Amniotic epithelial cell (primary cell): ENCODE data around the gene MYO1A.
A peak's percentile ranks its signal among the peaks of the same experiment; 100 is the strongest.

Experiments used
- DNase-seq: peaks from one replicate; pipeline ENCODE4 v3.0.0-alpha.2; 2010; ENCODE audit warnings: low read depth

MYO1A gene

DNA sequence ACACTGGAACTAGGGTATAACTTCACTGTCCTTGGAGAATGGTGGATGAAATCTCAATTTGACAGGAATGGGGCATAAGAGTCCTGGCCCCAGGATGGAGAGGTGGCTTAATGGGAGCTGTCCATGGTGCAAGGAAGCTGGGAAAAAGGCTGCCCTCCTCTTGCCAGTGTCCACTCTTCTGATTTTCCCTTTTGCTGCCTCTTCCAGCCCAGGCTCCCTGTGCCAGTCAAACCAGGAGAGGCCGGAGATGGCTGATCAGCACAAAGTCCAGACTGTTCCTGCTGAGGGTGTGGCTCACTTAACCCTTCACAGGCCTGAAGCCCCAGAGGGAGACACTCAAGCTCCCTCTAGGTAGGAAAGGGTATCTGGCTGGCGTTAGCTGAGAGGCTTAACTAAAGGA is at the start of gene MYO1A:
MYO1A (minus strand) TSS at position 240 of the 400 bp plus-strand sequence. CDS start 1,806 bp downstream, outside the sequence.
- peak; percentile 19 for DNase-seq

DNA sequence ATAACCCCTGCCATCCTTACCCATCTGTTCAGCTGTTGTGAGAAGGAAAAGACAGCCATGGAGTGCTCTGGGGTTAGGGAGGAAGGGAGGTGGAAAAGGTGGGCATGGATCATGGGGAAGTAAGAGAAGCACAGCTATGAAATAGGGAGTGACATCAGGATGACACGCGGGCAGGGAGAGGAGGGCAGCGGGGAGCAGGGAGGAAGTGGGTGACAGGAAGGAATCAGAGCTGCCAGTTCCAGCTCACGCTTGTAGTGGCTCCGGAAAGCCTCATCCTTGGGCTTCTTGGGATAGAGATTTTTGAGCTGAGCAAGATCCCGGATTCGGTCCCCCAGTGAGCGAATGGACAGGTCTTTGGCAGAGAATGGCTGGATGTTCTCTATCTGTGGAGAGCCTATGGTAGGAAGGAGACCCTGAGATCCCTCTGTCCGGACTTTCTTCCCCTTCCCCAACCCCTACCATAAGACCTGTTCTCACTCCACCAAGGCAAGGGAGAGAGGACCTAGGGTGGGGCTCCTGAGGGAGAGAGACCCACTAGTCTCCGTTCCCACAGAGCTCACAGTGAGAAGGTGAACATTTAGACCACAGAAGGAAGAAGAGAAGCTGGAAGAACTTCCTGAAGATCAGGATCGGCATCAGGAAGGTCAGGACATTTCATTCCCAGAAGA is 49.3 kb upstream of the MYO1A start:
- DNase-seq = no peak

DNA sequence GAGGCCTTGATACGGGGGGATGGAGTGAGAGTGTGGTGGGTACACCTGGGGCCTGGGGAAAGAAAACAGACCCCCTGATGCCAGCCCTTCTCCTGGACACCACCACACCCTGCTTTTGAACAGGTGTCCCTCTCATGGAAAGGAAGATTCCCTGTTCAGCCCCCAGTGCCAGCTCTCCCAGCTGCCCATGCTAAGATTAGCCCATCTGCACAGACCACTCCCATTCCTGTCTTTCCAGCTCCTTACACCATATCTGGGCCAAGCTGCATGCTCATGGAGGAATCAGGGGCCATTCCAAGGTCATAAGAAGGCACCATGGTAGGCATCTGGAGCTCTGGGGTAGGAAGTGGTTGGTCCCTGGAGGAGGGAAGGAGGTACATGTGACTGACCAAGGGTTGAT is 48.6 kb upstream of the MYO1A start:
- no peak for DNase-seq

DNA sequence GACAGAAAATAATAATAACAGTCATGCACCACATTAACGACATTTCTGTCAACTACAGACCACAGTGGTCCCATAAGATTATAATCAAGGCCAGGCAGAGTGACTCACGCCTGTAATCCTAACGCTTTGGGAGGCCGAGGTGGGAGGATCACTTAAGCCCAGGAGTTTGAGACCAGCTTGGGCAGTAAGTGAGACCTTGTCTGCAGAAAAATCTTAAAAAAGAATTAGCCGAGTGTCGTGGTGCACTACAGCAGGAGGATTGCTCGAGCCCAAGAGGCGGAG is 47.6 kb upstream of the MYO1A start:
- DNase-seq = no peak

DNA sequence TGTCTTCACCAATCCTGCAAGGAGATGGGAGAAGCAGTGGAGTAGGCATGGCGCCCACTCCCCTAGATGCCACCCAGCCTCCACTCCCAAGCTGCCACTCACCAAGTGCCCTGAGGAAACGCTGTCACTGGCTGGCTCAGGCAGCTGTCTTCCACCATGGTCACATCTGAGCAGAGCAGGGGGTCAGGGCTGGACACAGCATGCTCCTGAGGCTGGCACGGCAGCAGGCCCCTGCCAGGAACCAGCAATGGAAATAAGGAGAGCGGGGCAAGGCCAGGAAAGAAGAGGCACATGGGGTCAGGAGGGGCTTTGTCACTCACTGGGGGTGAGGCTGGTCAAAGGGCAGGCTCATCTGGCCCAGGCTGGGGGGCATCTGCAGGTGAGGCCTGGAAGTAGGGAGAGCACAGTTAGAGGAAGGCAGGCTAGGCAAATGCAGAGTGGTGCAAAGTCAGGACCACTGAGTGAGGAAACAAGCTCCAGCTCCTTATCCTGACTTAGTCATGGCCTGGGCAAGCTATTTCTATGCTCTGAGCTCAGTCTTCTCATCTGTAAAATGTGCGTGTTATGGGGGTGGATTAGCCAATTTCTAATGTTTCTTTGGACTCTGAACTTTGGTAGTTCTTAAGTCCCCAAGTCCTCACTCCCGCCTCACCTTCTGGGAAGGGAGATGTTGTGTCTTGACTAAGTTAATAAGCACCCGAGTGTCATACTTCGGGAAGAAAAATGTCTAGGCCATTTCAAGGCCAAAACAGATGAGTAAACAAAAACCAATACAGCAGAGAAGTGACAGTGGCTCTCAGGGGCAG is 47.0 kb upstream of the MYO1A start:
- no peak for DNase-seq

DNA sequence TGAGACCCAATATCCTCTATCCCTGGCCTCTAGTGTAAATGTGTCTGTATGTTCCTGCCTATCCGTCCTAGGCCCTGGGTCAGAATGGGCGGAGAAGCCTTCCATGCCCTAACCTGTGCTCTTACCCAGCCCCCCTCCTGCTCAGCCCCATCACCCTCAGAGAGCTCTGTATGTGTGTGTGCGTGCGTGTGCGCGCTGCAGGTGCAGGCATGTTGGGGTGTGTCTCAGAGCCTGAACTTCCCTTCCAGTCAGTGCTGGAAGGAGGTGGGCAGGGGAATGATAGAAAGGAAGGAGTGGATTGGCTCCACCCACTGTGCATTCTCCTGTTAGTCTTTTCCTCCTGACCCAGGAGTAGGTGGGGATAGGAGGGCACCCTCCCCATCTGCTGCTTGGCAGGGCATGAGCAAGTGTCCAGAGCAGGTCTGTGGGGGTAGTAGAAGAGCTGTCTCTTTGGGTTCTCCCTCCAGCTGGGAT is 46.2 kb upstream of the MYO1A start:
- DNase-seq = peak; percentile 48

DNA sequence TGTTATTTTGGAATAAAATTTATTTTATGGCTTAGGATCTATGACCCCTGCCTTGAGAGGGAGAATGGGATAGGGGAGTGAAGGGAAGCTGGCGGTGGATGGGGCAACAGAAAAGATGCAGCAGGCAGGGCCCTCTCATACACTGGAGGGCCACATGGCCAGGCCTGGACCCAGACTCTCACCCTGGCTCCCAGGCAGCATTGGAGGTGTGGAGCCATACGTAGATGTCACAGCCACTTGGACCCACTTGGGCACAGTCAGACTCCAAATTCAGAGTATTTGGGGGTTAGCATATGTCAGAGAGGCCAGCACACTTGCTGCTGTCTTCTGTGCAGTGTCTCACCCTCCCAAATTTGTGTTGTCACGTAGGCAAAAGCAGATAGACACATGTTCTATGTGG is 45.5 kb upstream of the MYO1A start:
- no peak for DNase-seq

DNA sequence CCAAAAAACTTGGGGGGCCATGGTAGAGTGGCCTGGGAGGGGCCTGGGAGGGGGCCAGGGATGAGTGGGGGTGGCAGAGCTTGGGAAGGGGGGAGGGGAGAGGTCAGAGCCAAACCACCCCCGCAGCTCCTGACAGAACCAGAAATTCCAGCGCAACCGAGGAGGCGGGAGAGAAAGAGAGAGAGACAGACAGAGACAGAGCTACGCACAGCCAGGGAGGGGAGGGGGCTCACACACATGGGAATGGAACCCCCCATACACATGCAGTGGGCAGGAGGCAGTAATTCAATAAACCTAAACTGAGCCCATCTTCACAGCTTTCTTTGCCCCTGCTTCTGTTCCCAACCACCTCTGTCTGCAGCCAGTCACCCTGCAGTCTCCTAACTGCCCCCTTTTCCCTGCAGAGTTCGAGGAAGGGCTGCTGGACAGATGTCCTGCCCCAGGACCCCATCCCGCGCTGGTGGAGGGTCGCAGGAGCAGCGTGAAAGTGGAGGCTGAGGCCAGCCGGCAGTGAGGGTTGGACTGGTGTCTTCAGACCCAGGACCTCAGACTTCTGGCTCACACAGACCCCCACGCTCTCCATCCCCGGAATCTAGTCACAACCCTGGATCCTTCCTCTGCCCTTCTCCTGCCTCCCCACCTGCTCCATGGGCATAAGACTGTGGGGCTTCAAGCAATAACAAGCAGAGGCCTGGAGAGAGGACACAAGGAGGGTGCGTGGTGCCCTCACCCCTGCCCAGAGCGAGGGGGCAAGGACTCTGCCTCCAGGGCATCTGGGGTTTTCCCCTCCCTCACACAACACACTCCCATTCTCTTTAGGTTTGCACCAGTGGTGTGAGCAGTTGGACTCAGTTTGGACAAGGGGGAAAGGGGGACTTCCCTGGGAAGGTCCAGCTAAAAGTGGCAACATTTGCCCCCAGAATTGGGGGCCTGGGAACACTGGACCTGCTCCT is 44.6 kb upstream of the MYO1A start:
- no peak for DNase-seq

DNA sequence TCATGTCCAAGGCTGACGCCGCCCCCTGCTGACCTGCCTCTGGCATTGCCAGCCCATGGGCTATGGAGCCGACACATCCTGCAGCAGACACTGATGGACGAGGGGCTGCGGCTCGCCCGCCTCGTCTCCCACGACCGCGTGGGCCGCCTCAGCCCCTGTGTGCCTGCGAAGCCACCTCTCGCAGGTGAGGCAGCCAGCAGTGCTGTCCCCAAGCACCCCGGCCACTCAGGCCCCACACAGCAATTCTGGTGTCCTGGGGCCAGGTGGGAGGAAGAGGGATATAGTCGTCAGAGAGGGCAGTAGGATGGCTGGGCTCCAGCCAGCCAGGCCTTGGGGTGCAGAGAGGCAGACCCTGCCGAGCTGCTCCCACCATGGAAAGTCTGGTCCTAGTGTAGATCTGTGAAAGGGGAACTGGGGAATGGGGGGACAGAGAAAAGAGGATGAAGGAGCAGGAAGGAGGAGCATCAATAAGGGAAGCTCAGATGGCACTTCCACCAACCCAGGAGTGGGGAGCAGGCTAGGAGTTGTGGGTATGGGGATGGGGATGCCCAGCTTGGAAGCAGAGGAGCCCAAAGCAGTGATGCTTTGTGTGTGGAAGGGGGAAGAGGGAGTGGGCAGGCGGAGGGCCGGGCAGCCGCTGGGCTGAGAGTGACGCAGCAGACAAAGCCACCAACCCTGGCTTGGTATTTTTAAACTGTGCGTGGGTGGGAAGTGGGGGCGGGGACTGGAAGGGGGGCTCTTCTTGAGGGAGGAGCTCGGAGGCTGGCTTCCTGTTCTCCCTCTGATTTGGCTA is 43.7 kb upstream of the MYO1A start:
- DNase-seq = peak; percentile 83

DNA sequence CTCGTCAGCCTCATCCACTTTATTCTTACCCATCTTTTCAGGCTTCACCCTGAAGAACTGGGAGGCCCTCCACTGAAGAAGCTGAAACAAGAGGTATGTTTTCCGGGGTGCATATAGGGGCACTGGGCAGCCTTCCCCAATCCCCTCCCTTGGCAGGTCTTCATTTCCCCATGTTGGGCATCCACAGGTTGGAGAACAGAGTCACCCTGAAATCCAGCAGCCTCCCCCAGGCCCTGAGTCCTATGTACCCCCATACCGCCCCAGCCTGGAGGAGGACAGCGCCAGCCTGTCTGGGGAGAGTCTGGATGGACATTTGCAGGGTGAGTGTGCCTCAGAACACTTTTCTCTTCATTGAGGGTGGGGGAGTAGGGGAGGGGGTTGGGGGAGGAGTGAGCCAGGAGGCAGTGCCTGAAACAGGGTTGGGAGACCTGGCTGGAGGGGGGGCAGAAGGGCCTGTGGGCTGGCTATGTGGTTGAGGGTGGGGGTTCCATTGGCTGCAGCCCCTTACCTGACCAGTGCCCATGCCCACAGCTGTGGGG is 43.0 kb upstream of the MYO1A start:
- DNase-seq = no peak

DNA sequence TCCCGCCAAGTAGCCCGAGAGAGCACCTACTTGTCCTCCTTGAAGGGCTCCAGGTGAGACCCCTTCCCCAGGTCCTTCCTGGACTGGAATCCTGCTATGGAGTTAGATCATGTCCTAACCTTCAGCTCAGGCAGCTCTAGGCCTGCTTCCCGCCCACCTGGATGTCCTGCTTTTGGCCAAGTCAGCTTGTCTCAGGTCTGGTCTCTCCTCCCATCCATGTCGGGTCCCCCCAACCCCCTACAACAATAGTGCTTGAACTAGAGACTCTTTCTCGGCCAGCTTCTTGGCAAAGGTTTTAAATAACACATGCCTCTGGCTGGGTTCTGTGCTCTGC is 42.6 kb upstream of the MYO1A start:
- no peak for DNase-seq

DNA sequence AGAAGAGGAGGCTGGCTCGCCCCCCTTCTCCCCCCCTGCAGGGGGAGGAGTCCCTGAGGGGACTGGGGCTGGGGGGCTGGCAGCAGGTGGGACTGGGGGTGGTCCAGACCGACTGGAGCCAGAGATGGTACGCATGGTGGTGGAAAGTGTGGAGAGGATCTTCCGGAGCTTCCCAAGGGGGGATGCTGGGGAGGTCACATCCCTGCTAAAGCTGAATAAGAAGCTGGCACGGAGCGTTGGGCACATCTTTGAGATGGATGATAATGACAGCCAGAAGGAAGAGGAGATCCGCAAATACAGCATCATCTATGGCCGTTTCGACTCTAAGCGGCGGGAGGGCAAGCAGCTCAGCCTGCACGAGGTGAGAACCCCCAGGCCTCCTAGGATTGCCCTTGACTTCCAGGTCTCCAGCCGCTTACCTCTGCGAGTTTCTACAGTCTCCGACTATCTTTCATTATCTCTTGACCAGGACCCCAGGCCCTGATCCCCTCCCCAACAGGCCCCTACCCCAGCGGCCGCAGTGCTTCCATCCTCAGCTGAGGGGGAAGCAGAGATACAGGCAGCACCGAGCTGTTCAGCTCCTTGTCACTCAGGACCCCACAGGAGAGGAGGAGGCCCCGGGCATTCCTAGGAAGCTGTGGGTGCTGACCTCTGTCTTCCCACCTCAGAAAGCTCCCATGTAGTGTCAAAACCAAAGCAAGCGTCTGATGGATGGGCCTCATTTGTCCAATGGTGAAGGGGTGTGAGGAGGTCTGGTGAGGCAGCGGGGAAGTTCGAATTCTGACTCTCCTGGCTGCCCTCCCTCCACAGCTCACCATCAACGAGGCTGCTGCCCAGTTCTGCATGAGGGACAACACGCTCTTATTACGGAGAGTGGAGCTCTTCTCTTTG is 42.0 kb upstream of the MYO1A start:
- no peak for DNase-seq

DNA sequence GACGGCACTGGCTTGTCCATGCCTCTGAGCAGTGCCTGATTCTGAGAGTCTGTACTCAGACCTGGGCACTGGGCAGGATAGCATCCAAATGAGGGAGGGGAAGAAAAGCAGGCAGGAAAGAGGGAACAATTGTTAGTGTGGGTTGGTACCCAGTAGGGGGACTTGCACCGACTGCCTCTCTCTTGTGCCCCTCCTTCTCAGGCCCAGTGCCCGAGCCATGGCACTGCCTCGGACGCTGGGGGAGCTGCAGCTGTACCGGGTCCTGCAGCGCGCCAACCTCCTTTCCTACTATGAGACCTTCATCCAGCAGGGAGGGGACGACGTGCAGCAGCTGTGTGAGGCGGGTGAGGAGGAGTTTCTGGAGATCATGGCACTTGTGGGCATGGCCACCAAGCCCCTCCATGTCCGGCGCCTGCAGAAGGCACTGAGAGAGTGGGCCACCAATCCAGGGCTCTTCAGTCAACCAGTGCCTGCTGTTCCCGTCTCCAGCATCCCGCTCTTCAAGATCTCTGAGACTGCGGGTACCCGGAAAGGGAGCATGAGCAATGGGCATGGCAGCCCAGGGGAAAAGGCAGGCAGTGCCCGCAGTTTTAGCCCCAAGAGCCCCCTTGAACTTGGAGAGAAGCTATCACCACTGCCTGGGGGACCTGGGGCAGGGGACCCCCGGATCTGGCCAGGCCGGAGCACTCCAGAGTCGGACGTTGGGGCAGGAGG is 41.2 kb upstream of the MYO1A start:
- no peak for DNase-seq

DNA sequence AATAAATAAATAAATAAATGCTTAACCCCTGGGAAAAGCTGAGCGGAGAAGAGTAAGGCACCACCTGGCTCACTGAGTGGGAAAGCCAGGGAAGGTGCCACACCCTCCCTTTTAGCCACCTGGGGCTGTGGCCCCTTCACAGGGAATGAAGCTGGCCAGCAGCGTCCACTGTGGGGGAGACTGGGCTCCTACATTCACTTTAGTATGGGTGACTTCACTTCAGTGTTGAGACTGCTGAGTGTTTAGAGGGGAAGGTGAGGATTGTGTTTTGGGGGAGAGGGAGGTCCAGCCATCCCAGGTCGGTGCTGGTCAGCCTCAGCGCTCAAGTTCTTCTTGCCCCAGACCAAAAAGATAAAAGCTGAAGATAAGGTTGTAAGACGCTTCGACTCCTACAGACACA is 40.6 kb upstream of the MYO1A start:
- no peak for DNase-seq

DNA sequence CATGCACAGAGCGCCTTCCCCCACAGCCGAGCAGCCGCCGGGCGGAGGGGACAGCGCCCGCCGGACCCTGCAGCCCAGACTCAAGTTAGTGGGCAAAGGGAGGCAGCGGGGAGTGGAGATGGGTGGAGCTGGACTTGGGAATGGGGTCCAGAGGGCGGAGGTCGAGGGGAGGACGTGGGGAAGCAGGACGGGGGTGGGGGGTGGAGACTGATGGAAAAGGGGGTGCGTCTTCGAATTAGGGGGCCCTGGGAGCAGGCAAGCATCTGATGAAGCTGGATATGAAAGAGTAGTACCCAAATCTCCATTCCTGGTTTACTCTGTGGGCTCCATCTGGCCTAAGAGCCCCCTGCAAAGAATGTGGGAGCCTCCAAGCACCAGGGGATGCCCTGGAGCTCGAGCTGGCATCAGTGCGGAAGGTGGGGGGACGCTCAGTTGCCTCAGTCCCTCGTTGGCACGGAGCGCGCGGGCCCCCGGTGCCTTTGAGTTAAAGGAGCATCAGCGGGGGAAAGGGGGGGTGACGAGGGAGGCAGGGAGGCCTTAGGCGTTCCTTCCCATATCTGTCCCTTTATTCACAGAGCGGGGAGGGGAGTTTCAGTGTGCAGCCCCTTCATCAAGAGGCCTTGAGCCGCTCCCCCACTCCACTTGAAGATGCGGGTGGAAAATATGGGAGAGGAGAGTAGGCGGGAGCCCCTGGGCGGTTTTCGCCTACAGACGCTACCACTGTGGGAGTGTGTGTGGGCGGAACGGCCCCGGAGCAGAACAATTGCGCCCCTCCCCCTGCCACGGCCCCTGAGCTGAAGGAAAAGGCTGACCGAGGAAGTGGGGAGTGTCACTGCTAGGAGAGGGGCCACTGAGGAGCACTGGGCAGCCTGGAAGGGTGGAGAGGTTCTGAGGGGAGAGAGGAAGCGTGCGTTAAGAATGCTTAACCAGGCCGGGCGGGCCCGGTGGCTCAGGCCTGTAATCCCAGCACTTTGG is 39.6 kb upstream of the MYO1A start:
- DNase-seq = peak; percentile 67

DNA sequence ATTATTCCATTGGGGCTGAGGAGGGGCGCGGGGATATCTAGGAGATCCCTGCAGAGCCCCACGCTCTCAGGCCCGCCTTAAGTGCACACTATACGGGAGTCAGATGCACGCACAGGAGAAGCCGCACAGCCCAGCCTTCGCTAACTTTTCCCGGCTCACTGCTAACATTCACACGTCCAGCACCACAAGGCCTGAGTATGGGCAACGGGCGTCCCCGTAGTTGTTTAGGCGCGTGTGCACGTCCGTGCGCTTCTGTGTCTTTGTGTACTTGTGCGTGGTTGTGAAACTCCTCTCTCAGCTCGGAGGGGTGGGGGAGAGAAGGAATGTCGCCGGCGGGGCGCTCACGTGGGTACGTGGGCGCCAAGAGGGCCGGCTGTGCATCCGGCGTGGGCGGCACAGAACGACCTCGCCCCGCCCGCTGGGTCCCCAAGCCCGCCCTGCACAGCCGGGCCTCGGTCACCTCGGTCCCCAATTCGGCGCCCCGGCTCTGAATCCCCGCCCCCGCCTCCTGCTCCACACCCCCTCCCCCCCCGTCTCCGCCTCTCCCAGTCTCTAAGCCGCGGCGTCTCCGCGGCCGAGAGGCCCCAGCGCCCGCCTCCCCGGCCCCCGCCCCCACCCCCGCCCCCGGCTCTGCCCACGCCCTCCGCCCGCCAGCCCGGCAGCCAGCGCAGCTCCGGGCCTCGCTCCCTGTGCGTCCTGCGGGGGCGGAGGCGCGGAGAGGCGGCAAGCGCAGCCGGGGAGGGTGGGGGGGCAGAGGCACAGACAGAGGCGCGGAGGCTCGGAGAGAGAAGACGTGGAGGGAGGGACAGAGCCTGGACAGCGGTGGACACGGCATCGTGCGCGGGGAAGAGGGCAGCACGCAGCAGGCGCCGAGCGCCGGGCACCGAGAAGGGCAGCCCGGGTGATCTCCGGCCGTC is 38.7 kb upstream of the MYO1A start, which contains the start of gene NAB2:
NAB2 (plus strand) TSS at position 761 of the 917 bp plus-strand sequence. CDS start 158 bp downstream, outside the sequence.
- DNase-seq = peak; percentile 97

DNA sequence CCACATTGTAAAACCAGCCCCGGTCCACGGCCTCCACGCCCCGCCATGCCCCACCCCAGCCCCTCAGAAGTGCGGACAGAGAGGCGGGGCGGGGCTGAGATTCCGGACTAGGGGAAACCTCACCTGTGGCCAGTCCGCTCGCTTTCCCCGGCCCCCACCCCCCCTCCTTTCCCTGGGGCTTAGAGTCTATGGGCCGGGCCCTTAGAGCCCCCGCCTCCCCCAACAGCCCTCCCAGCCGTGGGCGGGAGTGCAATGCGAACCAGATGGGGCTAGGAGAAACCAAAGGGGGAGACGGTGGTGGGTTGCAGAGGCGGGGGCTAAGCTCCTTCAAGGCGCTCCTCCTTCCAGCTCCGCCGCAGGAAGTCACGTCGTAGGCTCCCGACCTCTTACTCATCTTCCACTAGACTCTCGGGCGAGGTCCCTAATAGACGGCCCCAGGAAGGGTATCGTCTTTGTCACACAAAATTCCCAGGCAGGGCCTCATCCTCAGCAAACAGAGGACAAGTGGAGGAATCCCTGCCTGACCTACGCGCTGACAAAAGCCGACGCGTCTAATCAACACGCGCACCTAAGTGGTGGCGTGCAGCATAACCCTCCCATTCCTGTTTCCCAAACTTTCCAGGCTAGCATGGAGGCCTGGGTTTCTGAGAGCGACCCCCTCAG is 37.9 kb upstream of the MYO1A start:
- DNase-seq = peak; percentile 96
